ENCODE results near the gene SNCG.
"Not testable (repeated sequence)": the region's sequence is repeated elsewhere in the genome, so short reads cannot be mapped to it uniquely, and the experiment has no call there.

SNCG gene

GRCh38 chr10:86944907-86945306 lies 13.5 kb upstream of the SNCG start:
- TF ChIP-seq CTCF (IDR thresholded peaks at IDR 0.05; ENCODE audit: extremely low read depth, insufficient read depth, missing control alignments), result no peak
- DNase-seq (ENCODE audit: low spot score), result no peak
- in situ Hi-C loops (cut with MboI; ENCODE audit: low pct_unique_long_range_greater_than_20kb, low sequenced_read_pairs, unreplicated experiment), result no loop called here

GRCh38 chr10:86945361-86946212 lies 12.8 kb upstream of the SNCG start:
- no peak for DNase-seq (ENCODE audit: low spot score)

GRCh38 chr10:86946213-86947155 lies 11.9 kb upstream of the SNCG start:
- TF ChIP-seq CTCF (IDR thresholded peaks at IDR 0.05; ENCODE audit: extremely low read depth, insufficient read depth, missing control alignments), result no peak
- no peak for DNase-seq (ENCODE audit: low spot score)
- in situ Hi-C loops (cut with MboI; ENCODE audit: low pct_unique_long_range_greater_than_20kb, low sequenced_read_pairs, unreplicated experiment), result no loop called here

More at GRCh38 chr10:86945361-86946212, 12.8 kb upstream of the SNCG start:
- no peak for TF ChIP-seq CTCF (IDR thresholded peaks at IDR 0.05; ENCODE audit: extremely low read depth, insufficient read depth, missing control alignments)
- in situ Hi-C loops (cut with MboI; ENCODE audit: low pct_unique_long_range_greater_than_20kb, low sequenced_read_pairs, unreplicated experiment), result no loop called here

GRCh38 chr10:86947806-86948205 lies 10.6 kb upstream of the SNCG start:
- DNase-seq (ENCODE audit: low spot score); in situ Hi-C loops (cut with MboI; ENCODE audit: low pct_unique_long_range_greater_than_20kb, low sequenced_read_pairs, unreplicated experiment): not testable (repeated sequence)

- DNase-seq (ENCODE audit: low spot score), result no peak
- TF ChIP-seq CTCF (IDR thresholded peaks at IDR 0.05; ENCODE audit: extremely low read depth, insufficient read depth, missing control alignments), result no peak
- in situ Hi-C loops (cut with MboI; ENCODE audit: low pct_unique_long_range_greater_than_20kb, low sequenced_read_pairs, unreplicated experiment), result no loop called here
Observed at GRCh38 chr10:86950349-86950748, 8.1 kb upstream of the SNCG start.

GRCh38 chr10:86951184-86951761 lies 7.1 kb upstream of the SNCG start:
- TF ChIP-seq CTCF (IDR thresholded peaks at IDR 0.05; ENCODE audit: extremely low read depth, insufficient read depth, missing control alignments), result no peak
- in situ Hi-C loops (cut with MboI; ENCODE audit: low pct_unique_long_range_greater_than_20kb, low sequenced_read_pairs, unreplicated experiment), result no loop called here

More at GRCh38 chr10:86951184-86951761, 7.1 kb upstream of the SNCG start:
- no peak for DNase-seq (ENCODE audit: low spot score)
